Fibroblast of skin of left biceps (primary cell): ENCODE data around the gene ACOX3.
"Not testable (repeated sequence)": the region's sequence is repeated elsewhere in the genome, so short reads cannot be mapped to it uniquely, and the experiment has no call there.

ENCODE experiments used
- DNase-seq, 2 experiments: peaks; one replicate each; pipeline ENCODE4 v3.0.0-alpha.2; 2013; ENCODE audit warnings: low read depth in 2 of 2

Gene ACOX3

GRCh38 chr4:8387615-8388527 lies 52.7 kb downstream of the ACOX3 start:
- no peak for DNase-seq

GRCh38 chr4:8387194-8387593 lies 53.3 kb downstream of the ACOX3 start:
- DNase-seq: no peak

GRCh38 chr4:8386731-8387130 lies 53.8 kb downstream of the ACOX3 start:
- DNase-seq: no peak

DNA sequence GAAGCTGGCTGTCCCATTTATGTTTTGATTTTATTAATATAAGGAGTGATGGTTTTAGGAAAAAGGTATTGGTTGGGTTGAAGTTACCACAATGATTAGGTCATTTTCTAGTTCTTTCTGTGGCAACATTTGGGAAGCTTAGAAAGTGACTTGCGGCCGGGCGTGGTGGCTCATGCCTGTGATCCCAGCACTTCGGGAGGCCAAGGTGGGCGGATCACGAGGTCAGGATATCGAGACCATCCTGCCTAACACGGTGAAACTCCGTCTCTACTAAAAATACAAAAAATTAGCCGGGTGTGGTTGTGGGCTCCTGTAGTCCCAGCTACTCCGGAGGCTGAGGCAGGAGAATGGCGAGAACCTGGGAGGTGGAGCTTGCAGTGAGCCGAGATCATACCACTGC lies 54.4 kb downstream of the ACOX3 start:
- not testable (repeated sequence) for DNase-seq

- no peak for DNase-seq
These were observed 54.9 kb downstream of the ACOX3 start for GRCh38 chr4:8385611-8386010.

DNA sequence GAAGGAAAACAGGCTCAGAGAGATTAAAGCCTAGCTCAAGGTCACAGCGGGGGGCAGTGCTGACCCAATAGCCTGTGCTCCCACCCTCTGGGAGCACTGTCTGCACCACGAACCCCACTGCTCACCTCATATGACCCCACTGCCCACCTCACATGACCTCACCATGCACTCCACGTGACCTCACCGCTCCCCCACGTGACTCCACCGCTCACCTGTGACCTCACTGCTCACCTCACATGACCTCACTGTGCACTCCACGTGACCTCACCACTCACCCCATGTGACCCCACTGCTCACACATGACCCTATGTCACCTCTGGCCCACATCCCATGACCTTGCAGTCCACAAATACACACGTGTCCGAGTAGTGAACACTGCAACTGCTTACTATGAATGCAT lies 55.4 kb downstream of the ACOX3 start:
- DNase-seq: no peak

- DNase-seq: no peak
These were observed 56.0 kb downstream of the ACOX3 start for GRCh38 chr4:8384397-8385060.

DNA sequence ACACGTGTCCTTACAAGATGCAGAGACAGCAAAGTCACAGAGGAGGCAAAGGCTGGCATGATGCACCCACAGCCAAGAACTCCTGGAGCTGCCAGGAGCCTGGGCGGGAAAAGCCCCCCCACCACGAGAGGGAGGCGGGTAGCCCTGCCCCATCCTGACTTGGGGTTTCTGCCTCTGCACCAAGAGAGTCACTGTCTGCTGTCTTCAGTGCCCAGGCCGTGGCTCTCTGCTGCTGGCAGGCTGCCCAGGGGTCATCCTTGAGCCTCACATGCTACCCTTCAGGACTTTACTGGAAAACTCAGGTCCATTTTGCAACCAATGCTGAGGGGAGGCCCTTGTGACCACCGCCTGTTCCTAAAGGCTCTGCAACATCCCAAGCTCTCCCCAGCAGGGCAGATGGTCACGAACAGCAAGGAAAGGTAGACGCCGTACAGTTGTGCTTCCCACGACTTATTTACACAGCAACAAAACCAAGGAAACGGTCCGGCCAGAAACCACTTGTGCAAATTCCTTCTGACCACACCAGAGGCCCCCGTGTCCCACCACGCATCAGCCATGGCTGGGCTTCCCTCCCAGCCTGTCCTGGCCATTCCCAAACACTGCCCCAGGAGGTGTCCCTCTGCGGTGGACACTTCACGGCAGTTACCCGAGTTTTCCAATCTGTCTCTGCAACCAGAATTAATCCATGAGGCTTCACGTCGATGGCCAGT lies 56.9 kb downstream of the ACOX3 start:
- DNase-seq: no peak

DNA sequence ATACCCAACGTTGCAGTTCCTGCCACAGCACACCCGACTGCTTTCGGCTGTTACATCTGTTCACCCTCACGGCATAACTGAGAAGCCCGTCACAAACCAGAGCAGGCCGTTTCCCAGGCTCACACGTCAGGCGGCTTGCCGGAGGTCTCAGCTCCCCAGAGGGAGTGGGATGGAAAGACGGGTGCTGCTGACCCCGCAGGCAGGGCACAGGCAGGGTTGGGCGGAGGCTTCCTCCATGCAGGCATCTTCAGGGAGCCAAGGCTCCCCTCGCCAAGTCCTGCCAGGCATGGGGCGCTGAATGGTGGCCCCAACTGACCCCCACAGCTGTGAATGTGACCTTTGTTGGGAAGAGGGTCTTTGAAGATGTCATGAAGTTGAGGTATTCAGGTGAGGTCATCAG lies 57.5 kb downstream of the ACOX3 start:
- DNase-seq: no peak

DNA sequence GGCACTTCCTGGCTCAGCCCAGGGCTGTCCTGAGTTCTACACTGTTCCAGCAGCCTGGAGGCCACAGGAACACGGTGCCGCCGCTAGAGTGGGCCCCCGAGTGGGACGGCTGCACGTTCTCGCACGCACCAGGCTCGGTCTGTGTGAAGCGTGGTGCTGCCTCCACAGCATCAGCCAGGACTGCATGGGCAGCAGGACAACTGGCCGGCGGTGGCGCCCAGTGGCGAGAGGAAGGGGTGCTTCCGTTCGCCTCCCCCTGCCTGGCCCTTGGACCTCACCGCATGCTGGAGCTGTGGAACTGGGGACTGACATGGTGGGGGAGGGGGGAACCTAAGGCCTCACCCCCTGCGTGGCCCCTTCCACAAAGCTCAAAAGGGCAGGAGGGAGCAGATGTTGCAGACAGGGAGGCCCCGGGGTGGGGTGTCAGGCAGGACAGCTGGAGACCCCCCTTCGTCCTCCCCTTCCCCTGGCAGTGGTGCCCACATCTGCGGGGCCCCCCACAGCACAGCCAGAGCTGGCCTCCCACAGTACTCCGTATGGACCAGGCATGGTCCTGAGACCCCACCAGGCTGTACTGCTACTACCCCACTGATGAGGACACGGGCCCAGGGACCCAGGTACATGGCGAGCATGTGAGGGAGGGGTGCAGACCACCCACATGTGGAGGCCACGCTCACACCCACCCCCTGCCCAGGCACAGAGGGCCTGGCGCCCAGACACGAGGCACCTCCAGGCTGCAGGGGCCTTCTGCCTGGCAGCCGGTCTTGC lies 58.5 kb downstream of the ACOX3 start:
- no peak for DNase-seq

GRCh38 chr4:8380511-8381415 lies 59.8 kb downstream of the ACOX3 start:
- DNase-seq: no peak

DNA sequence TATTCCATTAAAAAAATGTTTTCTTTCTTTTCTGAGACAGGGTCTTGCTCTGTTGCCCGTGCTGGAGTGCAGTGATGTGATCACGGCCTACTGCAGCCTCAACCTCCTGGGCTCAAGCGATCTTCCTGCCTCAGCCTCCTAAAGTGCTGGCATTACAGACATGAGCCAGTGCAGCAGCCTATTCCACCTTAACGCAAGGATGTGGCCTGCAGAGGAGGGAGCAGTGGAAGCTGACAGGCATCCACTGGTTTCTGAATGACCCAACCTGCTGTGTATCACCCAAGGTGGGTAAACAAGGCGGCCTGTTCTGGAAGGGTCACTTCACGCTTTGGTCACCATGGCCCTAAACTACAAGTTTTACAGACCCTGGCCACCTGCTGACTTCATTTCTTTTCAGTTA lies 60.8 kb downstream of the ACOX3 start:
- no peak for DNase-seq

DNA sequence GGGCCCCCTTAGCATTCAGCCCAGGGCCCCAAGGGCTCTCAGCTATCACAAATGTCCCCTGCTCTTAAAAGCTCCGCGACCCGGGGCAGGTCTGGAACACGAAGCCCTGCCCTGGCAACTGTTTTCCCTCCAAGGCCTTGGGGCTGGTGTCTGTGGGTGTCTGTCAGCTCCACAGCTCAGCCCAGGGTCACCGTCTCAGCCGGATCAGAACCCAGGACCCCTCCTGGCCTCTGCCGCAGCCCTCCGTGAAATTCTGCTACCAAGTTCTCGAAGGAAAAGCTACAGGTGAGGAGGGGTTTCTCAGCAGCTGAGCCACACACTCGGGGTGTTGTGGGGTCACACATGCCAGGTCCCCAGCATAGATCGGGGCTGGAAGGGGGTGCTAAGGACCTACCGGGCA lies 61.2 kb downstream of the ACOX3 start:
- DNase-seq: no peak

DNA sequence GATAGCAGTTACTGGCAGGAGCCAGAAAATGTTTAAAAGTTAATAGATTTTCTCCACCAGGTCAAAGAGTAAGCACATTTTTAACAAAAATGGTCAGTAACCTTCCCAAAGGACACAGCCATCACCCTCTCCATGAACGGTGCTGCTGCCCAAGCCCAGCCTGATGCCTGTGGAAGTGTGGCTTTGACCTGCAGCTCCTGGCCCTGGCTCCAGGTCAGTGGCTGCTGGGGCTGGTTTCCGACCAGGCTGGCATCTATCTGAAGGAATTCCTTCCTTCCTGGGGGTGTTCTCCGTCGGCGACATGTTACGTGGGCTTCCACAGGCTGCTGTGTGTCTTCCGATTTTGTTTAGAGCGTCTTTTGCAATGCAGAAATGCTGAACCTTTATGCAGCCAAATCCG lies 61.7 kb downstream of the ACOX3 start:
- no peak for DNase-seq

DNA sequence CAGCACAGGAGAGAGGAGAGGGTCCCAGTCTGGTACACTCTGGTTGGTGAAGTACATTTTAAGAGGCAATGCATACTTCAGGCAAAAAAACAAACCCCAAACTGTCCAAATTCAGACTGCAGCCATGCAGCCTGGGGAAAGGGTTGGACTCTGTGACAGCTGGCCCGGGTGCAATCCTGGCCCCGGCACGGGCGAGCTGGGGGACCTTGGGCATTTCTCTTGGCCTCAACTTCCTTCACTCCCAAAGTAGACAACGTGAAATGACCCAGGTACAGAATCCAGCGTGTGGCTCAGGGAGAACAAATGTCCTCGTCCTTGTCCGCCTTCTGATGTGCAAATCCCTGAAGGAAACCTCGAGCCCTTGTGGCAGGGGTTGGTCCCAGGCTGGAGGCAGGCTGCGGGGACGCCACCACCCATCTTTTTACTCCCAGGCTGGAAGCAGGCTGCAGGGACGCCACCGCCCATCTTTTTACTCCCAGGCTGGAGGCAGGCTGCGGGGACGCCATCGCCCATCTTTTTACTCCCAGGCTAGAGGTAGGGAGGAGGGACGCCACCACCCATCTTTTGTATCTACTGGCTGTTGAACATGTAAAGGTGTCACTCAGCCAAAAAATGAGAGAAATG lies 62.3 kb downstream of the ACOX3 start:
- no peak for DNase-seq

DNA sequence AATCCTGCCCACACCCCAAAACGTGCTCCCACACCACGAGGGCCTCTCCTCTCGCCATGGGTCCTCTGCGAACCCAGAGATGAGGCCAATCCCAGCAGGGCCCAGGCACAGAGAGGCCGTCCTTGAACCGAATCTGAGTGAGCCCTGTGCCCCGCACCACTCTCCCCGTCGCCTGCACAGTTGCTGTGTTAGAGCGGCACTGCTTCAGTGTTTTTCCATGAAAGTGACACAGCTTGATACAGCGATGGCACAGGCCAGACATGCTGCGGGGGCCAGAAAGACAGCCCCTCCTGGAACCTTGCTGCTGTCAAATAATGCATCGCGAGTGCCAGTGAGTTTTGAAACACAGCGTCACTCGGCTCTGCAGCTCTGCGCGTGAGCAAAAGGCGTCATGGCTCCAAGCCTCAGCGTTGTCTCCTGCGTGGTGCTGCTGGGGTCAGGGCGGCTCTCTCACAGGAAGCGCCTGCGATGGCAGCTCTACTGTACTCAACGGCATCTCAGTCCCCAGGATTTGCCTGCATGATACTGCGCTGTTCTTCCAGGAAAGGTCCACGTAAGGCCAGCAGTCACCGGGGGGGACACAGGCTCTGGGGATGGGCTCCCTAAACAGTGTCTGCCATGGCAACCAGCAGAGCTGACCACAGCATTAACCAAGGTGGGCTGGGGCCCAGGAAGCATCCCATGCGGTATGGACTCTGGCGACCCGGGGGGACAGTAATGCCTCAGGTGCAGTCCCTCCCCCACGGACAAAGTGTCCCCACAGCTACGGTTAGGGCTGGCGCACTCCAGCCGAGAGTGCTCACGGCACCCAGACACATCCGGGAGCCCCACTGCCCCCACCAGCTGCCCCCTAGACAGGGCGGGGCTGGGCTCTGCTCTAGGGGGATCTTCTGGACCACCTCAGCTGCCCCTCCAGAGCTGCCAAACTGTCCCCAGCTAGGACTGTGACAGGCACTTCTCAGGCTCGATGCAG lies 63.1 kb downstream of the ACOX3 start:
- no peak for DNase-seq

GRCh38 chr4:8376361-8377102 lies 64.0 kb downstream of the ACOX3 start:
- no peak for DNase-seq

- no peak for DNase-seq
These were observed 65.5 kb downstream of the ACOX3 start for GRCh38 chr4:8374851-8375649.
